A549 treated with AZD2906 at 1 μM for 4 hours (cell line): ENCODE results near the gene CBLL1. TPM values are rescaled to one million over a fixed set of nuclear protein-coding genes. Genes with fewer than 3 reads are reported as not detected.

Experiments
- total RNA-seq: library from RNA; stranded (reverse); fragments of 200-300 nt; extraction: Qiagen RNA extraction; gene quantifications from 5 replicates; pipeline ENCODE4 v1.2.3, GENCODE V29; 2022

The CBLL1 gene
- total RNA-seq = 26.4 to 50.6 TPM (median 28.8 TPM) in 5 replicates

DNA sequence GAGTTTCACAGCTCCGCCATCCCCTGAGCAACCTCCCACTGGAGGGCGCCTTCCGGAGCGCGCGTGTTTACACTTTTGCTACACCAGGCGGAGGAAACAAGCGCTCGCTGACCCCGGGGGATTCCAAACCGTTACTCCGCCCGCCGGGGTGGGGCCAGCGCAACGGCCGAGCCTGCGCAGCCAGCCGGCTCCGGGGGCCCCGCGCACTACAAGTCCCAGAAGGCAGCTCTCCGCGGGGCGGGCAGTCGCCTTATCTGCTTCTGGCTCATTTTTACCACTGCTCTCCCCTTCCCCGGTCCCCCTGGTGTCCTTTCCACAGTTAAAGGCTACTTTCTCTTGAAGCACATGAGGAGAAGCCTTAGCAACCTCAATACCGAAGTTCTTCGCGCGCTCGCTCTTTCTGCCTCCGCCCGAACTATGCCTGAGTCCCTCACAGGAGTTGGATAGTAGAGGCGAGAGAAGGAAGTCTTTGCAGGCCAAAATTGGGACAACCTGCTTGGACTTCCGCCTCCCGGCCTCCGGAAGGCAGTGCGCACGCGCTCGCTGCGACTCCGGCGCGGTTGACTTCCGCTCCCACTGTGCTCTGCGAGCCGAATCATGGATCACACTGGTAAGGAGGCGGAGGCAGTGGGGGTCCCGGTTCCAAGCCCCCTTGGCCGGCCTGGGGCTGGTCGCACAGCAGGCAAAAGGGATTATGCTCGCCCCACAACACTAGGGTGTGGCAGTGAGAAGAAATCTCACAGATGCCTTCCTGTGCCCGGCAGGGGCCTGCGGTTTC, at the start of gene CBLL1:
CBLL1 (plus strand) TSS at position 576 of the 778 bp plus-strand sequence; CDS start at position 598, 22 bp downstream.

GRCh38 chr7:107803009-107803610, 59.2 kb downstream of the CBLL1 start, which contains the start of gene SLC26A3:
SLC26A3 (minus strand) TSS chr7:107803223; CDS start chr7:107794509, 8,714 bp downstream.

Other genes starting within 250 kb of the CBLL1 start
- gene COG5, start 180.2 kb upstream of the CBLL1 start, total RNA-seq = 7.5 to 13.7 TPM (median 9.9 TPM) in 5 replicates
- 8.3 to 10.1 TPM (median 9.8 TPM) in 5 replicates for gene DUS4L, start 180.2 kb upstream of the CBLL1 start, total RNA-seq
- 32.0 to 44.8 TPM (median 39.2 TPM) in 5 replicates for gene BCAP29, start 163.9 kb upstream of the CBLL1 start, total RNA-seq
- 0.03 to 0.14 TPM (median 0.07 TPM) in 5 replicates for gene SLC26A4, start 83.3 kb upstream of the CBLL1 start, total RNA-seq
- gene SLC26A3, start 59.1 kb downstream of the CBLL1 start, total RNA-seq = 0.02 to 0.05 TPM in 2 of 5 replicates, not detected in the others
- 81.3 to 132 TPM (median 90.0 TPM) in 5 replicates for gene DLD, start 147.0 kb downstream of the CBLL1 start, total RNA-seq